SH-SY5Y (cell line): ENCODE data around the gene EARS2.

Source experiments
- GATA2 ChIP-seq: IDR thresholded peaks from 2 replicates; pipeline ENCODE4 v1.6.1; 2011; ENCODE audit warnings: mild to moderate bottlenecking, low read depth, low read length
- GATA3 ChIP-seq: IDR thresholded peaks from 2 replicates; pipeline ENCODE4 v1.6.1; 2011; ENCODE audit warnings: low read depth, mild to moderate bottlenecking, low read length, moderate library complexity

DNA sequence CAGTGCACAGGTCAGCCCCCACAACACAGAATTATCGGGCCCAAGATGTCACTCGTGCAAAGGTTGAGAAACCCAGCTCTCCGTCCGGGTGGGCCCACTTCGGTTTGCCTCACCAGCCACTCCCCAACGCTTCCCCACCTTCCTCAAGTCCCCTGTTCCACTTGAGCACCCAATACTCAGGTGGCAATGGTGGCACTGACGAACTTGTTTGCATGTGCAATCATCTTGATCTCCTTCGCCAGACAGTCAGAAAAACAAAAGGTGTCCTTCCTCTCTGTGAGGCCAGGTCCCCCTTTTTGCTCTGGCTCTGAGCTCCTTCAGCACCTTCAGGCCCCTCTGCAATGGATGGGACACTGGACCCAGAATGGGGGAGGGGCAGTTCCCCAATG is 50.5 kb downstream of the EARS2 start:
- no peak for TF ChIP-seq GATA2
- TF ChIP-seq GATA3 = no peak
